ENCODE data around the gene AMPH. TPM values are rescaled to one million over a fixed set of nuclear protein-coding genes. Genes with fewer than 3 reads are reported as not detected.

Gene AMPH
- total RNA-seq, 1 experiment from 2014 or later = 9.0 TPM

DNA sequence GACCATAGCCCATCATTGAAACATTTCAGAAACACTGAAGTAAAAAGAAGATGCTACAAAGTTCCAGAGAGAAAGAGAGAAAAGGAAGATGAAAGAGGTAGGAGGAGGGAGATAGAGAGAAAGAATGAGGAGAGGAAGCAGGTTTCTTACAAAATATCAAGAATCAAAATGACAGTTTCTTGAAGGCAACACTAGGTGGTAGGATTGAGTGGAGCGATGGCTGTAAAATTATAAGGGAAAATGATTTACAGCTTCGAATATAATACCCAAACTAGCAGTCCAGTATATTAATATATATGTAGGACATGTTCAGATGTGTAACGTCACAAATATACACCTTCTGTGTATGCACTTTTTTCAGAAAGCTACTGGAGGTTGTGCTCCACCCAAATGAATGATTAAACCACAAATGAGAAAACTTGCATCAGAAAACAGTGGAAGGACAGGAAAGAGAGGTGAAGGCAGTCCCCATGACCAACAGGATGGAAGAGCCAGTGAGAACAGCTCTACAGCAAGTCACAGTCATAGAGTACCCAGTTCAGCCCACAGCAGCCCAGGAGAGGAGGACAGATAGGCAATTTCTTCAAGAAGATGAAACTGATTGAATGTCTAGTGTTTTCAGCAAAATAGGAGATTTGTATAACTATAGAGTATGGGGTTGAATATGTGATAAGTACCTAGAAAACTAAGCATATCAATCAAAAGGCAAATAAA is 206.3 kb downstream of the AMPH start (continued):
- TF ChIP-seq SMAD4 (CRISPR knock-in tag; IDR thresholded peaks at IDR 0.05) = no peak
- TF ChIP-seq NFYB (CRISPR knock-in tag; conservative IDR thresholded peaks at IDR 0.05; ENCODE audit: low read depth) = no peak
- no peak for TF ChIP-seq NFATC4 (CRISPR knock-in tag; IDR thresholded peaks at IDR 0.05)
- TF ChIP-seq ETV6 (CRISPR knock-in tag; IDR thresholded peaks at IDR 0.05) = no peak
- no peak for TF ChIP-seq CREM (CRISPR knock-in tag; IDR thresholded peaks at IDR 0.05)
- TF ChIP-seq, protein P1, sequence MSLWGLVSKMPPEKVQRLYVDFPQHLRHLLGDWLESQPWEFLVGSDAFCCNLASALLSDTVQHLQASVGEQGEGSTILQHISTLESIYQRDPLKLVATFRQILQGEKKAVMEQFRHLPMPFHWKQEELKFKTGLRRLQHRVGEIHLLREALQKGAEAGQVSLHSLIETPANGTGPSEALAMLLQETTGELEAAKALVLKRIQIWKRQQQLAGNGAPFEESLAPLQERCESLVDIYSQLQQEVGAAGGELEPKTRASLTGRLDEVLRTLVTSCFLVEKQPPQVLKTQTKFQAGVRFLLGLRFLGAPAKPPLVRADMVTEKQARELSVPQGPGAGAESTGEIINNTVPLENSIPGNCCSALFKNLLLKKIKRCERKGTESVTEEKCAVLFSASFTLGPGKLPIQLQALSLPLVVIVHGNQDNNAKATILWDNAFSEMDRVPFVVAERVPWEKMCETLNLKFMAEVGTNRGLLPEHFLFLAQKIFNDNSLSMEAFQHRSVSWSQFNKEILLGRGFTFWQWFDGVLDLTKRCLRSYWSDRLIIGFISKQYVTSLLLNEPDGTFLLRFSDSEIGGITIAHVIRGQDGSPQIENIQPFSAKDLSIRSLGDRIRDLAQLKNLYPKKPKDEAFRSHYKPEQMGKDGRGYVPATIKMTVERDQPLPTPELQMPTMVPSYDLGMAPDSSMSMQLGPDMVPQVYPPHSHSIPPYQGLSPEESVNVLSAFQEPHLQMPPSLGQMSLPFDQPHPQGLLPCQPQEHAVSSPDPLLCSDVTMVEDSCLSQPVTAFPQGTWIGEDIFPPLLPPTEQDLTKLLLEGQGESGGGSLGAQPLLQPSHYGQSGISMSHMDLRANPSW (CRISPR knock-in tag; conservative IDR thresholded peaks at IDR 0.05; ENCODE audit: low read depth) = no peak
- no peak for TF ChIP-seq NR2C2 (CRISPR knock-in tag; IDR thresholded peaks at IDR 0.05)
- TF ChIP-seq, protein P2, sequence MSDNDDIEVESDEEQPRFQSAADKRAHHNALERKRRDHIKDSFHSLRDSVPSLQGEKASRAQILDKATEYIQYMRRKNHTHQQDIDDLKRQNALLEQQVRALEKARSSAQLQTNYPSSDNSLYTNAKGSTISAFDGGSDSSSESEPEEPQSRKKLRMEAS (CRISPR knock-in tag; IDR thresholded peaks at IDR 0.05) = no peak

DNA sequence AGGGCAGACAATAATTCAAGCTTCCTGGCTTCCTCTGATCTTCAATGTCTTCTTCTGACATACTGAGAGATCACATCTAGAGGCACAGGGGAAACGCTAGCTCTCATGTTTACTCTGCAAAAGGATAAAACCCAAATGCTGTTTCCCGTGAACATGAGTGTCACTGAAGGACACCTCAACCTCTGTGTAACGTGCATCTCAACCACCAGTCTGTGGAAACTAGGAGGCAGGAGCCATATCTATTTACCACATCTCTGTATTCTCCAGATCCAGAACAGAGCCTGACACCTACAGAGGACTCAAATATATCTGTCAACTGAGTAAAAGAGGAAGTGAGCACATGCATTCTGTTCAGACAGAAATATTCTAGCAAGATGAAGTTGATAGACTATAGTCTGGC is 217.4 kb downstream of the AMPH start:
- no peak for ATAC-seq
- no peak overlapping the region for H3K27ac Mint-ChIP-seq
- H3K27me3 Mint-ChIP-seq (ENCODE audit: low read depth) = no peaks in the 10 kb centered on the region; the same call in 1 of the 2 replicates
- no peak for DNase-seq (ENCODE audit: low spot score)
- TF ChIP-seq MXD4 (CRISPR knock-in tag; IDR thresholded peaks at IDR 0.05; ENCODE audit: borderline replicate concordance) (no peak), E2F1 (CRISPR knock-in tag; IDR thresholded peaks at IDR 0.05) (no peak), JUN (CRISPR knock-in tag; IDR thresholded peaks at IDR 0.05) (no peak), TEAD1 (CRISPR knock-in tag; IDR thresholded peaks at IDR 0.05) (no peak)
- TF ChIP-seq, protein P3, sequence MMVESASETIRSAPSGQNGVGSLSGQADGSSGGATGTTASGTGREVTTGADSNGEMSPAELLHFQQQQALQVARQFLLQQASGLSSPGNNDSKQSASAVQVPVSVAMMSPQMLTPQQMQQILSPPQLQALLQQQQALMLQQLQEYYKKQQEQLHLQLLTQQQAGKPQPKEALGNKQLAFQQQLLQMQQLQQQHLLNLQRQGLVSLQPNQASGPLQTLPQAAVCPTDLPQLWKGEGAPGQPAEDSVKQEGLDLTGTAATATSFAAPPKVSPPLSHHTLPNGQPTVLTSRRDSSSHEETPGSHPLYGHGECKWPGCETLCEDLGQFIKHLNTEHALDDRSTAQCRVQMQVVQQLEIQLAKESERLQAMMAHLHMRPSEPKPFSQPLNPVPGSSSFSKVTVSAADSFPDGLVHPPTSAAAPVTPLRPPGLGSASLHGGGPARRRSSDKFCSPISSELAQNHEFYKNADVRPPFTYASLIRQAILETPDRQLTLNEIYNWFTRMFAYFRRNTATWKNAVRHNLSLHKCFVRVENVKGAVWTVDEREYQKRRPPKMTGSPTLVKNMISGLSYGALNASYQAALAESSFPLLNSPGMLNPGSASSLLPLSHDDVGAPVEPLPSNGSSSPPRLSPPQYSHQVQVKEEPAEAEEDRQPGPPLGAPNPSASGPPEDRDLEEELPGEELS (CRISPR knock-in tag; IDR thresholded peaks at IDR 0.05) = no peak
- no peaks in the 10 kb centered on the region for H3K36me3 Mint-ChIP-seq
- no peak overlapping the region for H3K4me3 Mint-ChIP-seq
- ChIA-PET CTCF (interaction anchor here (1.3 kb wide), 1 partner anchor 83 kb away, joined by 3 read pairs; no protein-coding TSS in a partner anchor), POLR2A (no interaction called here)
- H3K4me1 Mint-ChIP-seq = peaks cover 4% of the 10 kb centered on the region; the same call in 1 of the 2 replicates
- no peaks in the 10 kb centered on the region for H3K9me3 Mint-ChIP-seq

GRCh38 chr7:38411404-38411803 is 219.8 kb downstream of the AMPH start:
- no peaks in the 10 kb centered on the region for H3K36me3 Mint-ChIP-seq
- peak; percentile 93 for ATAC-seq
- peaks cover 7% of the 10 kb centered on the region for H3K4me1 Mint-ChIP-seq
- no peak for DNase-seq (ENCODE audit: low spot score)
- CTCF ChIA-PET = interaction anchor here (0.9 to 1.6 kb wide), 4 partner anchors 9 to 356 kb away, joined by 3 to 6 read pairs (median 4); no protein-coding TSS in a partner anchor
- no peaks in the 10 kb centered on the region for H3K9me3 Mint-ChIP-seq
- no peak overlapping the region for H3K4me3 Mint-ChIP-seq
- no peak overlapping the region for H3K27ac Mint-ChIP-seq
- H3K27me3 Mint-ChIP-seq (ENCODE audit: low read depth) = no peaks in the 10 kb centered on the region
- POLR2A ChIA-PET = no interaction called here
- TF ChIP-seq, protein P4, sequence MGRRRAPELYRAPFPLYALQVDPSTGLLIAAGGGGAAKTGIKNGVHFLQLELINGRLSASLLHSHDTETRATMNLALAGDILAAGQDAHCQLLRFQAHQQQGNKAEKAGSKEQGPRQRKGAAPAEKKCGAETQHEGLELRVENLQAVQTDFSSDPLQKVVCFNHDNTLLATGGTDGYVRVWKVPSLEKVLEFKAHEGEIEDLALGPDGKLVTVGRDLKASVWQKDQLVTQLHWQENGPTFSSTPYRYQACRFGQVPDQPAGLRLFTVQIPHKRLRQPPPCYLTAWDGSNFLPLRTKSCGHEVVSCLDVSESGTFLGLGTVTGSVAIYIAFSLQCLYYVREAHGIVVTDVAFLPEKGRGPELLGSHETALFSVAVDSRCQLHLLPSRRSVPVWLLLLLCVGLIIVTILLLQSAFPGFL (CRISPR knock-in tag; IDR thresholded peaks at IDR 0.05; ENCODE audit: borderline replicate concordance) = no peak
- TF ChIP-seq CTCF (IDR thresholded peaks at IDR 0.05) = peak; percentile 27; the same call in 1 of the 2 replicates
